ENCODE results near the gene SLC16A1.

GRCh38 chr1:112866151-112866550 is 89.8 kb downstream of the SLC16A1 start:
- TF ChIP-seq POLR2AphosphoS5 (IDR thresholded peaks at IDR 0.05): no peak
- TF ChIP-seq POLR2A (IDR thresholded peaks at IDR 0.05): no peak
